ENCODE measurements around the gene DCTN4. TPM values are rescaled to one million over a fixed set of nuclear protein-coding genes. Genes with fewer than 3 reads are reported as not detected.

Gene DCTN4
- total RNA-seq, 2 donors from 2014 or later: 68.4 to 87.1 TPM

DNA sequence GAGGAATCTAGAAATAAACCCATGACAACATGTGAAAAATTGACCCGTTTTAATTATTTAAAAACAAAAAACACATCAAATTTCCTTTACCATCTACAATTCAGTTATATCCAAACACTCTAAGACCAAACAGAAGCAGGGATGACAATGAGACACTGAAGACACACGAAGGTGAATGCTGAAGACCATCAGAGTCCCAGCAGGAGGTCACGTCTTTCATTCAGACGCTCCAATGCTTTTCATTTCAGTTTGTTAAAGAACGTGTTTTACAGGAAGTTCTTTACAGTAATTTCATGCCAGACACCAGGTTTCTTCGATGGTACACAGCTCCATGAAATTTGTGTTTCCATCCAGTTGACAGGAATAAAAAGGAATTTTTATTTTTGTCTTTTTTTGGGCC, 68.1 kb downstream of the DCTN4 start:
- no peak for DNase-seq (ENCODE audit: low spot score)
- H3K27me3 ChIP-seq (replicated peaks; ENCODE audit: insufficient read depth): no peaks in the 10 kb centered on the region
- intact Hi-C loops (cut with DNase I): no loop called here
- no peak overlapping the region for H3K27ac ChIP-seq
- WGBS: 52% methylated on average over 6 of the region's 6 CpGs
- no peaks in the 10 kb centered on the region for H3K9me3 ChIP-seq
- H3K36me3 ChIP-seq: peaks cover 18 to 30% of the 10 kb centered on the region in 2 donors
- no peak overlapping the region for H3K4me3 ChIP-seq
- TF ChIP-seq POLR2AphosphoS5 (IDR thresholded peaks at IDR 0.05) (no peak), POLR2A (IDR thresholded peaks at IDR 0.05) (no peak)
- TF ChIP-seq, protein P1, sequence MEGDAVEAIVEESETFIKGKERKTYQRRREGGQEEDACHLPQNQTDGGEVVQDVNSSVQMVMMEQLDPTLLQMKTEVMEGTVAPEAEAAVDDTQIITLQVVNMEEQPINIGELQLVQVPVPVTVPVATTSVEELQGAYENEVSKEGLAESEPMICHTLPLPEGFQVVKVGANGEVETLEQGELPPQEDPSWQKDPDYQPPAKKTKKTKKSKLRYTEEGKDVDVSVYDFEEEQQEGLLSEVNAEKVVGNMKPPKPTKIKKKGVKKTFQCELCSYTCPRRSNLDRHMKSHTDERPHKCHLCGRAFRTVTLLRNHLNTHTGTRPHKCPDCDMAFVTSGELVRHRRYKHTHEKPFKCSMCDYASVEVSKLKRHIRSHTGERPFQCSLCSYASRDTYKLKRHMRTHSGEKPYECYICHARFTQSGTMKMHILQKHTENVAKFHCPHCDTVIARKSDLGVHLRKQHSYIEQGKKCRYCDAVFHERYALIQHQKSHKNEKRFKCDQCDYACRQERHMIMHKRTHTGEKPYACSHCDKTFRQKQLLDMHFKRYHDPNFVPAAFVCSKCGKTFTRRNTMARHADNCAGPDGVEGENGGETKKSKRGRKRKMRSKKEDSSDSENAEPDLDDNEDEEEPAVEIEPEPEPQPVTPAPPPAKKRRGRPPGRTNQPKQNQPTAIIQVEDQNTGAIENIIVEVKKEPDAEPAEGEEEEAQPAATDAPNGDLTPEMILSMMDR (IDR thresholded peaks at IDR 0.05): no peak
- H3K4me1 ChIP-seq (replicated peaks): no peaks in the 10 kb centered on the region

DNA sequence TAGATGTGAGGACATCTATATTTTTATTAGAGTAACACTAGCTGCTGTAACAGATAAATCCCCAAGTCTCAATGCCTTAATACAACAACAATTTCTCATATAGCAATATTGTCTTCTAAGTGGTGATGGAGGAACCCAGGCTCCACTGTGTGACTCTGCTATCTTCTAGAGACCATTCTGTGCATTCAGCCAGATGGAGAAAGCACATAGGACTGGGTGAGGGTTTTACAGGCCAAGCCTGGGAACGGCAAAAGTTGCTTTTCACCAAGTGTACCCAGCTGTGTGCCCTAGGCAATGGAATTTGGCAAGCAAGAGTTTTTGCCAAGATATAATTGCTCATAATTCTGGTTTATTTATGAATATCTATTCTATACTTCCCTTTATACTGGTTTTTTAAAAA, 69.7 kb downstream of the DCTN4 start:
- WGBS: 23% methylated on average over 1 of the region's 1 CpG
- TF ChIP-seq POLR2AphosphoS5 (IDR thresholded peaks at IDR 0.05) (no peak), POLR2A (IDR thresholded peaks at IDR 0.05) (no peak)
- TF ChIP-seq, protein P1 (IDR thresholded peaks at IDR 0.05): no peak

DNA sequence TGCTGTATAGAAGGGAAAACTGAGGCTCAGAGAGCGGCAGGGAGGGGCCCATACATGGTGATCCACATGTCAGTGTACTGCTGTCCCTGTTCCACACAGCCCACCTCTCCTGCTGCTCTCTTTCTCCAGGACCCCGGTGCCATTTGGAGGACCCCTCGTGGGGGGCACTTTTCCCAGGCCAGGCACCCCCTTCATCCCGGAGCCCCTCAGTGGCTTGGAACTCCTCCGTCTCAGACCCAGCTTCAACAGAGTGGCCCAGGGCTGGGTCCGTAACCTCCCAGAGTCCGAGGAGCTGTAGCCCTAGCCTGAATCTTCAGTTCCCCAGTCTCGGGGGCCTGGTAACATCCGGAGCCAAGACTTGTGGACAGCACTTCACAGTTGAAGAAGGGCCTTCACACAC, 82.2 kb downstream of the DCTN4 start:
- no peak overlapping the region for H3K4me3 ChIP-seq
- H3K4me1 ChIP-seq (replicated peaks): peaks cover 5% of the 10 kb centered on the region
- 92% methylated on average over 9 of the region's 9 CpGs for WGBS
- intact Hi-C loops (cut with DNase I): no loop called here
- no peaks in the 10 kb centered on the region for H3K9me3 ChIP-seq
- no peak overlapping the region for H3K27ac ChIP-seq
- TF ChIP-seq, protein P1 (IDR thresholded peaks at IDR 0.05): no peak
- TF ChIP-seq POLR2A (IDR thresholded peaks at IDR 0.05) (no peak), POLR2AphosphoS5 (IDR thresholded peaks at IDR 0.05) (no peak)
- DNase-seq (ENCODE audit: low spot score): no peak
- H3K27me3 ChIP-seq (replicated peaks; ENCODE audit: insufficient read depth): no peaks in the 10 kb centered on the region
- no peaks in the 10 kb centered on the region for H3K36me3 ChIP-seq

More for the DNA sequence above, 69.7 kb downstream of the DCTN4 start:
- intact Hi-C loops (cut with DNase I): no loop called here
- H3K36me3 ChIP-seq: peaks cover 17 to 19% of the 10 kb centered on the region in 2 donors
- no peaks in the 10 kb centered on the region for H3K4me1 ChIP-seq (replicated peaks)
- no peaks in the 10 kb centered on the region for H3K27me3 ChIP-seq (replicated peaks; ENCODE audit: insufficient read depth)
- H3K9me3 ChIP-seq: no peaks in the 10 kb centered on the region
- no peak for DNase-seq (ENCODE audit: low spot score)
- H3K4me3 ChIP-seq: no peak overlapping the region
- H3K27ac ChIP-seq: no peak overlapping the region

DNA sequence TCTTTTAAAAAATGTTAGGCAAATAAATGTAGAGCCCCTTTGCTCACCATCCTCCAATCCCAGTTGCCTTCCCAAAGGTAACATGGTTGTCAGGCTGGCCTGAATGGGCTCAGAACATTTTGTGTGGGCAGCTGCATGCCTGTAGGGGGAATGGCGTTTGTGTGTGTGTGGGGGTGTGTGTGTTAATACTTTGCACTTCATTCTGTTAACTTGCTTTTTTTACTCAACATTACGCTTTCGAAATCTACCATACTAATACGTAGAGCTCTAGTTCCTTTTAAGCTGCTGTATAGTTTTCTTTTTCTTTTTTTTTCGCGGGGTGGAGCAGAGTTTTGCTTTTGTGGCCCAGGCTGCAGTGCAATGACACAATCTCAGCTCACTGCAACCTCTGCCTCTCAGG, 83.7 kb downstream of the DCTN4 start:
- Histone ChIP-seq H3K27ac (no peak overlapping the region), H3K27me3 (replicated peaks; ENCODE audit: insufficient read depth) (no peaks in the 10 kb centered on the region), H3K36me3 (no peaks in the 10 kb centered on the region), H3K4me1 (replicated peaks) (peaks cover 5% of the 10 kb centered on the region), H3K4me3 (no peak overlapping the region), H3K9me3 (no peaks in the 10 kb centered on the region)
- WGBS: 80% methylated on average over 6 of the region's 6 CpGs
- TF ChIP-seq POLR2A (IDR thresholded peaks at IDR 0.05) (no peak), POLR2AphosphoS5 (IDR thresholded peaks at IDR 0.05) (no peak)
- TF ChIP-seq, protein P1 (IDR thresholded peaks at IDR 0.05): no peak
- intact Hi-C loops (cut with DNase I): no loop called here
- no peak for DNase-seq (ENCODE audit: low spot score)

DNA sequence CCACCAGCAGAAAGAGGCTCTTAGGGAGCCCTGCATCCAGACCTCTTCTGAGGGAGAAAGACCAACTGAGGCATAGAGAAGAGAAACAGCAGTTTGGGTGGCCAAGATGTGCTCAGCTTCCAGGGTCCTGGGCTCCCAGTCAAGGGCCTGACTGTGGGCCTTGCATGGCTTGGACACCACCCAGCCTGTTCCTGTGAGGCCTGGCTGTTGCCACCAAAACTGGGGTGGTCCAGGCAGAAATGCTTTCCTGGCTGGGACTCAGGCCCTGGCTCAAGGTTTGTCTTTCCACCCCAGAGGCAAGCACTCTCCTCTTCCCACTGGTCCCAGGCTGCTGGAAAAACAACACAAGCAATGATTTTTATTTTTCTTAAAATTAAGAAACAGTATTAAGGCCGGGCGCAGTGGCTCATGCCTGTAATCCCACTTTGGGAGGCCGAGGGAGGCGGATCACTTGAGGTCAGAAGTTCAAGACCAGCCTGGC, 84.4 kb downstream of the DCTN4 start:
- 84% methylated on average over 4 of the region's 4 CpGs for WGBS
- intact Hi-C loops (cut with DNase I): no loop called here
- Histone ChIP-seq H3K4me1 (replicated peaks) (peaks cover 5% of the 10 kb centered on the region), H3K9me3 (no peaks in the 10 kb centered on the region), H3K27me3 (replicated peaks; ENCODE audit: insufficient read depth) (no peaks in the 10 kb centered on the region), H3K36me3 (no peaks in the 10 kb centered on the region), H3K4me3 (no peak overlapping the region), H3K27ac (peak overlapping the region in 1 of 2 donors; percentile 34)
- DNase-seq (ENCODE audit: low spot score): no peak
- no peak for TF ChIP-seq POLR2A (IDR thresholded peaks at IDR 0.05)
- no peak for TF ChIP-seq POLR2AphosphoS5 (IDR thresholded peaks at IDR 0.05)
- TF ChIP-seq, protein P1 (IDR thresholded peaks at IDR 0.05): no peak
